ENCODE data around the gene EPM2A. TPM values are rescaled to one million over a fixed set of nuclear protein-coding genes. Genes with fewer than 3 reads are reported as not detected.
"Not testable (repeated sequence)": the region's sequence is repeated elsewhere in the genome, so short reads cannot be mapped to it uniquely, and the experiment has no call there.

EPM2A gene
- 1 to 10 TPM; 8.3 to 9.0 TPM for total RNA-seq

DNA sequence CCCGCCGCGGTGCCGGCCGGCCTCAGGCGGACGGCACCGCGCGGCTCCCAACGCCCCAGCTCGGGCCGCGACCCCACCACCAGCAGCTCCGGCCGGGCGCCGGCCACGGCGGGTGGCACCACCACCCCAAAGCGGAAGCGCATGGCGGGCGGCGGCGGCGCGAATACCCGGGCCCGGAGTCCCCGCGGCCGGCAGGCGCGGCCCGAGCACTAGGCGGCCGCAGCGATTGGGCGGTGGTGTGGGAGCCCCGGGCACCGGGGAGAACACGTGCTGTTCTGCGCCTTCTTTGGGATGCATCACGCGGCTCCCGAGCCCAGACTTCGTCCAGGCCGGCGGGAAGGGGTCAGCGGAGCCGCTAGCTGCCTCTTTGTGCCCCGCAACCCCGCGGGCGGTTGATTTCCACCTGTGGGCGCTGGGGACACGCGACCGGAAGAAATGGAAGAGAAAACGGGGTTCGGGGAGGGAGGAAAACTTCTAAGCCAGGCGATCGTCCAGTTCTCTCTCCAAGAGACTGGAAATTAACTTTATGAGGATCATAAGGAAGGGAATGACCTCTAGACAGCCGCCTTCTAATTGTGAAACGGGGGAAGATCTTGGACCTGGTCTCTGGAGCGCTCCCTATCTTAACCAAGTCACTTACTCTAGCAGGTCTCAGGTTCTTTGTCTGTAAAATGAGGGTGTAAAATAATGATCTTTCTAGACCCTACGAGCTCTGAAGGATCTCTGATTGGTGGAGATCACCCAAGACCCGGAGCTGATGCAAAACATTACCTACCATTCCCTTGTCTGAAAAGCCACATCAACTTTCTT is at the start of gene EPM2A:
Gene EPM2A (minus strand): TSS at position 165 of the 810 bp plus-strand sequence. CDS start 22 bp downstream, at position 143.
- H3K4me1 Mint-ChIP-seq, result peaks cover 28% of the 10 kb centered on the region

DNA sequence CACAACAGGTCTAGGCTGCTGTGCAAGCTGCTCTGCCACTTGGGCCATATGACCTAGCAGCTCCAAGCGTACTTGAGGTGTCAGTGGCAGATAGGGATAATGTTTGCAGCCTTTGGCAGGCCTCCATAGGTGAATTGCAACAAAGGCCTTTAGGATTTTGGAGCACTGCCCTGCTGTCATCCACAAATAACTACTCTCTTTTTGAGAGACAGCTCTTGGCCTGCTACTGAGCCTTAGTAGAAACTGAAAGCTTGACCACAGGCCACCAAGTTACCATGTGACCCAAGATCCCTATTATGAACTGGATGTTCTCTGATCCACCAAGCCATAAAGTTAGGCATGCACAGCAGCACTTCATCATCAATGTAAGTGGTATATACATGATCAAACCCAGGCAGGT is 49.4 kb upstream of the EPM2A start:
- DNase-seq, result no peak
- Mint-ChIP-seq H3K27me3 (no peaks in the 10 kb centered on the region), H3K9me3 (peaks cover 5% of the 10 kb centered on the region), H3K4me1 (no peaks in the 10 kb centered on the region), H3K4me3 (no peak overlapping the region), H3K27ac (no peak overlapping the region), H3K36me3 (peaks cover 15% of the 10 kb centered on the region)

More for the DNA sequence above, at the start of gene EPM2A:
- Mint-ChIP-seq H3K27me3 (no peaks in the 10 kb centered on the region), H3K36me3 (peaks cover 13% of the 10 kb centered on the region), H3K27ac (peak within 1 kb of the TSS; percentile 99), H3K4me3 (peak within 1 kb of the TSS; percentile 93), H3K9me3 (peaks cover 12% of the 10 kb centered on the region)
- peak; percentile 79 for DNase-seq

DNA sequence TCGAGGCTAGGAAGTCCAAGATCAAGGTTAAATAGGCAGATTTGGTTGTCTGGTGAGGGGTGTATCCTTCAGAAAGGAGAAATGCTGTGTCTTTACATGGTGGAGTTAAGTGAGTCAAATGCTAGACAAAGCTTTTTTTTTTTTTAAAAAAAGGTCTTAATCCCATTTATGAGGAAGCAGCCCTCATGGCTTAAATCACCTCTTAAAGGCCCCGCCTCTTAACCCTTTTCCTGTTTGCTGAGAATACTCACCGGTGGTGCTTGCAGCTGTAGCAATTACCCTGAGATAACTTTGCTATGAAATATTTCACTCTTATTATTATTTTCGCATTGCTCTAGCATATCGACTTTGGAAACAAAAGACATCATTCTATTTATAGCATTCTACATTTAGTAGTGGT is 48.5 kb upstream of the EPM2A start:
- H3K36me3 Mint-ChIP-seq, result peaks cover 17% of the 10 kb centered on the region
- H3K4me1 Mint-ChIP-seq, result no peaks in the 10 kb centered on the region
- no peak overlapping the region for H3K27ac Mint-ChIP-seq
- H3K27me3 Mint-ChIP-seq, result no peaks in the 10 kb centered on the region
- peaks cover 5% of the 10 kb centered on the region for H3K9me3 Mint-ChIP-seq
- no peak overlapping the region for H3K4me3 Mint-ChIP-seq
- DNase-seq, result no peak

DNA sequence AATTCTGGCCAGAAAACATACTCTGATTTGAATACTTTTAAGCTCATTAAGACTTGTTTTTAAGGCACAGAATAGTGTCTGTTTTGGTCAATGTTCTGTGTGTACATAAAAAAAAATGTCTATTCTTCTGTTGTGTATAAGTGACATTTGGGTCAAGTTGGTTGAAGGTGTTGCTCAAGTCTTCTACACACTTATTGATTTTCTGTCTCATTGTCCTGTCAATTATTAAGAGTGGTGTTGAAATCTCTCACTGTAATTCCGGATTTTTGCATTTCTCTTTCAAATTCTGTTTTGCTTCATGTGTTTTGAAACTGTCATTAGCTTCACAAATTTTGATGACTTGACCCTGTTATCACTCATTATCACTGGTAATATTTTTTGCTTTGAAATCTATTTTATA is 37.5 kb upstream of the EPM2A start:
- peaks cover 2% of the 10 kb centered on the region for H3K9me3 Mint-ChIP-seq
- H3K27me3 Mint-ChIP-seq, result no peaks in the 10 kb centered on the region
- H3K36me3 Mint-ChIP-seq, result peaks cover 4% of the 10 kb centered on the region
- DNase-seq, result no peak
- no peak overlapping the region for H3K4me3 Mint-ChIP-seq
- H3K4me1 Mint-ChIP-seq, result no peaks in the 10 kb centered on the region
- H3K27ac Mint-ChIP-seq, result no peak overlapping the region

DNA sequence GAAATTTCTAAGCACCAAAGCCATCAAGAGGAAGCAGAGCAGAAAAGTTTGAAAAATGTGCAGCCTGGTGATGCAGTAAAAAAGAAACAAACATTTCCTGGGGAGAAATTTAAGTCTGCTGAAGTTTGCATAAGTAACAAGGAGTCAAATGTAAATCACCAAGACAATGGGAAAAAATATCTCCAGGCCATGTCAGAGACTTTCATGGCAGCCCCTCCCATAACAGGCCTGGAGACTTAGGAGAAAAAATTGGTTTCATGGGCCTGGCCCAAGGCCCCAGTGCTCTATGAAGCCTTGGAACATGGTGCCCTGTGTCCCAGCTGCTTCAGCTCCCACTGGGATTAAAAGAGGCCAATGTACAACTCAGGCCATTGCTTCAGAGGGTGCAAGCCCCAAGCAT is 30.1 kb upstream of the EPM2A start:
- H3K9me3 Mint-ChIP-seq, result peaks cover 4% of the 10 kb centered on the region
- H3K4me3 Mint-ChIP-seq, result no peak overlapping the region

DNA sequence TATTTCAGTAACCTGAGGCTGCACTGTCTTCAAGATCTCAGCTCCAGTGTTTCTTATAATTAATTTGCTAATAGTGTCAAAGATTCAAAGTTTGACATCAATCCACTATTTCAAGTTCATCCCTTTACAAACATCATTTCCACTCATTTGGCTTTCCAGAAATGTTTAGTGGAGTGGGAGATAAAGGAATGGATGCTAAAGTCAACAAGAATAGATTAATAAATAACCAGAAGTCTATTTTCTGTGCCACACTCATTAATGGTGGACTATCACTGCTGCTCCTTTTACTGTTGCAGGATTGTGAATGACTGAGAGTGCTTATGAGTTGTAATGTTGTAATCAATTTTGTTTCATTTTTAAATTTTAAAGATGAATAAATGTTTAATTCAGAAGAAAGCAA is 28.4 kb upstream of the EPM2A start:
- Mint-ChIP-seq H3K4me1 (no peaks in the 10 kb centered on the region), H3K4me3 (no peak overlapping the region), H3K27ac (no peak overlapping the region), H3K9me3 (peaks cover 2% of the 10 kb centered on the region), H3K27me3 (peaks cover 3% of the 10 kb centered on the region), H3K36me3 (peaks cover 1% of the 10 kb centered on the region)
- DNase-seq, result no peak

More for the DNA sequence above, 30.1 kb upstream of the EPM2A start:
- Mint-ChIP-seq H3K36me3 (peaks cover 1% of the 10 kb centered on the region), H3K27ac (no peak overlapping the region), H3K27me3 (no peaks in the 10 kb centered on the region), H3K4me1 (no peaks in the 10 kb centered on the region)
- no peak for DNase-seq

DNA sequence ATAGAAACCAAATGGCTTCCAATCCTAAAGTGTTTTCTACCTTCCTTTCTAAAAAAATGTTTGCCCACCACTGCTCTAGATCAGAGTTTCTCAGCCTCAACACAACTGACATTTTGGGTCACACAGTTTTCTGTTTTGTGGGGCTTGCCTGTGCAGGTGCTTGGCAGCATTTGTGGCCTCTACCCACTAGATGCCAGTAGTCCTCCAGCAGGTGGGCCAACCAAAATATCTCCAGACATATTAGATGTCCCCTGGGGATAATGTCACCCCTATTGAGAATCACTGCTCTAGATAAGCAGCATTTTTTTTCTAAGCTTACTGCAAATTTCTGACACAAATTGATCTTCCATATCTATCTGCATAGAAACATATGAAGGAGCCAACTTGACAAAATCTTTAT is 26.3 kb upstream of the EPM2A start:
- peaks cover 3% of the 10 kb centered on the region for H3K27me3 Mint-ChIP-seq
- H3K36me3 Mint-ChIP-seq, result peaks cover 1% of the 10 kb centered on the region
- no peak for DNase-seq
- H3K4me1 Mint-ChIP-seq, result no peaks in the 10 kb centered on the region
- no peak overlapping the region for H3K4me3 Mint-ChIP-seq
- H3K27ac Mint-ChIP-seq, result no peak overlapping the region
- H3K9me3 Mint-ChIP-seq, result peaks cover 2% of the 10 kb centered on the region

DNA sequence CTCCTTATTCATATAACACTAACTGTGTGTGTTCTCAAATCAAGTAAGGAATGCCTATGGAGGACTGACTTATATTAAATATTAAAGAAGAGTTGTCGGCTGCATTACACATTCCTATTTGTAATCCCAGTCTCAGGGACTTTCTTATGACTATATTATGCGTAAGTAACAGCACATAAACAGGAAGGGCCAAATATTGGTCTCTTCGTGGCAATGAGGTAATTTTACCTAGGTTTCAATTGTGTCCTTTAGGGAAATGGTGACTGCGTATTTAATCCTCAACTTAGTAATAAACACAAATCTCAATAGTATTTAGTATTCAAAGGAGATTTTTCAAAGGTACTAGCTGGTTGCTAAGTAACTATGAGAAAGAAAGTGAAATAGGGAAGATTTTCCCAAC is 22.8 kb upstream of the EPM2A start:
- Mint-ChIP-seq H3K36me3 (no peaks in the 10 kb centered on the region), H3K27me3 (peaks cover 3% of the 10 kb centered on the region), H3K4me3 (no peak overlapping the region), H3K27ac (no peak overlapping the region), H3K9me3 (no peaks in the 10 kb centered on the region), H3K4me1 (no peaks in the 10 kb centered on the region)
- no peak for DNase-seq

DNA sequence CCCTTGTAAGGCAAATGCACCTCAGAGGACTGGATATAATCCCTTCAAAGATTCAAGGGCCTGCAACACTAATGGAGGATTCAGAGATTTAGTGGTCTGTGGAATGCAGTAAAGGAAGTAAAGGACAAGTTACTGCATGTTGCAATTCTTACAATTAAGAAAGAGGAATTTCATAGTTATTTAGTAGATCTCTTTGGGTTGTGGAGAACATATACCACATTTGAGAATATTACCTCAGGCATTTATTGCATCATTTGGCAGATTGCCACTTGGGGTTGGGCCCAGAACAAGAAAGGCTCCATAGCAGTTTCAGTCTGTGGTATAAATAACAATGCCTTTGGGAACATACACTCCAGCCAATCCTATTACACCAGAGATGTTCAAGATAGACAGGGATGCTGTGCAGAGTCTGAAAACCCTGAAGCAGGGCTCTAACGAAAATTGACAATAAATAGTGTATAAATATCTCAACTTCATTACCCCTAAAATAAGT is 20.9 kb upstream of the EPM2A start:
- H3K36me3 Mint-ChIP-seq, result no peaks in the 10 kb centered on the region
- H3K4me3 Mint-ChIP-seq, result no peak overlapping the region
- no peaks in the 10 kb centered on the region for H3K9me3 Mint-ChIP-seq
- H3K27ac Mint-ChIP-seq, result no peak overlapping the region
- DNase-seq, result no peak
- H3K27me3 Mint-ChIP-seq, result peaks cover 3% of the 10 kb centered on the region
- H3K4me1 Mint-ChIP-seq, result no peaks in the 10 kb centered on the region

DNA sequence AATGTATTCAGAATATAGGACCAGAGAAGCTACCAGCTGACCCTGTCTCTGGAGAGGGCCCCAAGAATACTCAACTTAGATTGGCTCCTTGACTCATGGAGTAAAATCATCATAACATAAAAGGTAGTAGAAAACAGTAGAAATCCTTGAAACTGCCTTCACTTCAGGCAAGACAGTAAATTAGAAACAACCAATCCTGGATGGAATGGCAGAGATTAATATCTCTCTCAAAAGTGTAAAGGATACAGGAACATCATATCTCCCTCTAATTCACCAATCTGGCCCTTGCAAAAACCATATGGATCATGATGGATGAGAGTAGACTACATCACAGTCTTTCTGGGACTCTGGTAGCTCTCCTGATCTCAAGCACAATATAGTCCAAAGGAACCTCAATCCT is 20.4 kb upstream of the EPM2A start:
- H3K36me3 Mint-ChIP-seq, result no peaks in the 10 kb centered on the region

DNA sequence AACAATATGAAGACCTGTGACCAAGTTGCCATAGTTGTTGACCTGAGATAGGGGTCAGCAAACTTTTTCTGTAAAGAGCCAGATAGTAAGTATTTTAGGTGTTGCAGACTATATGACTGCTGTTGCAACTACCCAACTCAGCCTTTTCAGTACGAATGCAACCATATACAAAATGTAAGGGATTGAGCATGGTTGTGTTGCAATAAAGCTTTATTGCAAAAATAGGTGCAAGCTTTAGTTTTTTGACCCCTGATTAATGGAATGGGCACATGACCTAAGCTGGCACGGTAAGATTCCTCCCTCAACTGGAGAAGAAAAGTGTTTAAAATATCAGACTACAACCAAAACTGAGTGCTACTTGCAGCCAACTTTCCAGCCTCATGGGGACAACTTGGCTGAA is 17.3 kb upstream of the EPM2A start:
- Mint-ChIP-seq H3K4me3 (no peak overlapping the region), H3K4me1 (peaks cover 4% of the 10 kb centered on the region), H3K36me3 (peaks cover 11% of the 10 kb centered on the region), H3K27ac (no peak overlapping the region), H3K9me3 (no peaks in the 10 kb centered on the region), H3K27me3 (no peaks in the 10 kb centered on the region)
- DNase-seq, result no peak

More for the DNA sequence above, 20.4 kb upstream of the EPM2A start:
- Mint-ChIP-seq H3K4me1 (no peaks in the 10 kb centered on the region), H3K9me3 (no peaks in the 10 kb centered on the region), H3K27me3 (peaks cover 3% of the 10 kb centered on the region), H3K27ac (no peak overlapping the region), H3K4me3 (no peak overlapping the region)
- DNase-seq, result no peak

DNA sequence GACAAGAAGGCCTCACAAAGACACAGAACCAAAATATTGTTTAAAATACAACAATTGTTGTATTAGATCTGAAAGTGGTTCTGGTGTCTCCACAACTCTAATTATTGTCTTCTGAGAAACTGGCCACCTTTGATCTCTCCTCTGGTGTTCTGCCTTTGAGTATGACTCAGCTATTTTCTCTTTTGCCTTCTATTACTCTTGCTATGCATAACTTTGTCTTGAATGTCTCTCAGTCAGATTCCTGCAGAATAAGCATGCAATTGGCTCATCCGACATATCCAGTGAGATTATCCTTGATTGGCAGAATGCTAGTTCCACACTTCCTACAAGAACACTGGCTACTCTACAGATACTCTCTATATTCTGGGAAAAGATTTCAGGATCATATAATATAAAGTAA is 14.3 kb upstream of the EPM2A start:
- Mint-ChIP-seq H3K9me3 (no peaks in the 10 kb centered on the region), H3K36me3 (peaks cover 13% of the 10 kb centered on the region), H3K27ac (no peak overlapping the region), H3K4me3 (no peak overlapping the region), H3K4me1 (peaks cover 4% of the 10 kb centered on the region), H3K27me3 (no peaks in the 10 kb centered on the region)
- DNase-seq, result no peak

DNA sequence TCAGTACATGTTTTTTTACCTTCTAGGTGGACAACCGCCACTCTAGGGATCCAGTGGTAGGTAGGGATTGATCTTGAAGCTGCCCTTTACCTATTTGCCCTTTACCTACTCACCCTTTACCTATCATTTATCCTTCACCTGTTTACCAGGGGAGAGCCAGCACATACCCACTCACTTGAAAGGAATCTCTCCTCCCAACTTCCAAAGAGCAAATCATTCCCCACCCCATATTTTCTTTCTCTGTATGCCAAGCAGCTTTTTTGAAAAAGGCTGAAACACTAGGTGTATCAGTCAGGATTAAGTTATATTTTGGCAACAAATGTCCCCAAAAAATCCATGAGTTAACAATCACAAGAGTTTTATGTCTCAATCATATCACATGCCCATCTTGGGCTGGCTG is 10.5 kb upstream of the EPM2A start:
- Mint-ChIP-seq H3K4me1 (peaks cover 4% of the 10 kb centered on the region), H3K9me3 (no peaks in the 10 kb centered on the region), H3K36me3 (peaks cover 15% of the 10 kb centered on the region), H3K27me3 (no peaks in the 10 kb centered on the region), H3K27ac (no peak overlapping the region), H3K4me3 (no peak overlapping the region)
- no peak for DNase-seq

DNA sequence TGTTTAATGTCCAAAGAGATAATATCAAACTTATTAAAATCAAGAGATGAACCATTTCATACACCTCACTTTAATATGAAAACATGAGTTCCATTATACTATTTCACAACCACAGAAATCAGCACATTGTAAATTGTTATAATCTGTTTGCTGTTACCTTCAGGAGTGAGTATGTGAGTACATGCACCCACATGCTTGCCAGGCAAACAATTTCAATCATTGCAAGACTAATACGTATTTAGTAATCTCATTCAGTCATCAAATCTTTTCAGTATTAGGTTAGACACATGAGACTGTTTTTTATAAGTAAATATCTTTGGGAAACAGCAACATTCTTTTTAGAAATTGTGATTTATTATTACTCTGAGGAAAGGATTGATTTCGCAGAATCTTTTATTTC is 9.3 kb upstream of the EPM2A start:
- Mint-ChIP-seq H3K9me3 (peaks cover 7% of the 10 kb centered on the region), H3K4me3 (no peak overlapping the region), H3K27ac (no peak overlapping the region), H3K36me3 (peaks cover 14% of the 10 kb centered on the region), H3K4me1 (peaks cover under 1% of the 10 kb centered on the region), H3K27me3 (no peaks in the 10 kb centered on the region)
- DNase-seq, result no peak

DNA sequence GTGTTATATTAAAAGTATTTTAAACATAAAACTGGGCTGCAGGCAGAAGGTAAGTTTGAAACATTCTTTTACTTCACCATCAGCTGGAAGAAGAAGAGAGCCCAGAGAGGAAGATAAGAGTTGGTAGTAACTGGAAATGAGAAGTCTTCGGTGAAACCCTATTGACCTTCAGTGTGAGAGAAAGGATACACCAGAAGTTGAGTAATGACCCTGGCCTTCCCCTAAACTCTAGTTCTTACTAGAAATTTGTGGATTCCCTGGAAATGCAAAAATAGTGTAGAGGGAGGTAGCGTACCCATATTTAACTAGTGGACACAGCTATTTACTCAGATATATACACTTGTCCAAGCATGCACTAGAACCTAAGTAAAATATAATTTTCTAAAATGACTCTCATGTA is 8.0 kb upstream of the EPM2A start:
- Mint-ChIP-seq H3K4me3 (no peak overlapping the region), H3K9me3 (peaks cover 8% of the 10 kb centered on the region), H3K4me1 (no peaks in the 10 kb centered on the region), H3K27ac (no peak overlapping the region), H3K27me3 (no peaks in the 10 kb centered on the region), H3K36me3 (peaks cover 16% of the 10 kb centered on the region)
- DNase-seq, result no peak

DNA sequence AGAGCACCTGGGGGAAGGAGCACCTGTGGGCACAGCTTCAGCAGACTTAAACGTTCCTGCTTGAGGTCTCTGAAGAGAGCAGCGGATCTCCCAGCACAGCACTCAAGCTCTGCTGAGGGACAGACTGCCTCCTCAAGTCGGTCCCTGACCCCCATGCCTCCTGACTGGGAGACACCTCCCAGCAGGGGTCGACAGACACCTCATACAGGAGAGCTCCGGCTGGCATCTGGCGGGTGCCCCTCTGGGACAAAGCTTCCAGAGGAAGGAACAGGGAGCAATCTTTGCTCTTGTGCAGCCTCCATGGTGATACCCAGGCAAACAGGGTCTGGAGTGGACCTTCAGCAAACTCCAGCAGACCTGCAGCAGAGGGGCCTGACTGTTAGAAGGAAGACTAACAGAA is 7.2 kb upstream of the EPM2A start:
- H3K9me3 Mint-ChIP-seq, H3K4me3 Mint-ChIP-seq, H3K27me3 Mint-ChIP-seq, H3K27ac Mint-ChIP-seq, DNase-seq, H3K4me1 Mint-ChIP-seq: not testable (repeated sequence)
- H3K36me3 Mint-ChIP-seq, result peaks cover 10% of the 10 kb centered on the region

Measured in activated naive CD8-positive, alpha-beta T cell treated with anti-CD3 and anti-CD28 coated beads for 36 hours (primary cell).